Measurements from ENCODE around the gene NFAT5.
"Not testable (repeated sequence)": the region's sequence is repeated elsewhere in the genome, so short reads cannot be mapped to it uniquely, and the experiment has no call there.

The NFAT5 gene

GRCh38 chr16:69727916-69728270 is 162.1 kb downstream of the NFAT5 start:
- no peak for DNase-seq (ENCODE audit: low read depth in 1 of 2, low spot score in 1 of 2)

GRCh38 chr16:69729030-69729429 is 163.3 kb downstream of the NFAT5 start:
- DNase-seq (ENCODE audit: low read depth in 1 of 2, low spot score in 1 of 2) = not testable (repeated sequence)

- DNase-seq (ENCODE audit: low read depth in 1 of 2, low spot score in 1 of 2) = not testable (repeated sequence)
Observed at GRCh38 chr16:69731280-69731679, 165.5 kb downstream of the NFAT5 start.

- DNase-seq (ENCODE audit: low read depth in 1 of 2, low spot score in 1 of 2) = no peak
Observed at GRCh38 chr16:69732101-69732500, 166.3 kb downstream of the NFAT5 start.

- no peak for DNase-seq (ENCODE audit: low read depth in 1 of 2, low spot score in 1 of 2)
Observed at GRCh38 chr16:69741519-69741918, 175.8 kb downstream of the NFAT5 start.

- no peak for DNase-seq (ENCODE audit: low read depth in 1 of 2, low spot score in 1 of 2)
Observed at GRCh38 chr16:69741951-69742904, 176.5 kb downstream of the NFAT5 start.

GRCh38 chr16:69744363-69745231 is 178.8 kb downstream of the NFAT5 start:
- no peak for DNase-seq (ENCODE audit: low read depth in 1 of 2, low spot score in 1 of 2)

GRCh38 chr16:69745232-69745612 is 179.5 kb downstream of the NFAT5 start:
- DNase-seq (ENCODE audit: low read depth in 1 of 2, low spot score in 1 of 2) = no peak

GRCh38 chr16:69745959-69746358 is 180.2 kb downstream of the NFAT5 start:
- DNase-seq (ENCODE audit: low read depth in 1 of 2, low spot score in 1 of 2) = no peak

- no peak for DNase-seq (ENCODE audit: low read depth in 1 of 2, low spot score in 1 of 2)
Observed at GRCh38 chr16:69747115-69747514, 181.3 kb downstream of the NFAT5 start.

- DNase-seq (ENCODE audit: low read depth in 1 of 2, low spot score in 1 of 2) = no peak
Observed at GRCh38 chr16:69748694-69749345, 183.1 kb downstream of the NFAT5 start.

GRCh38 chr16:69754143-69754468 is 188.3 kb downstream of the NFAT5 start:
- no peak for DNase-seq (ENCODE audit: low read depth in 1 of 2, low spot score in 1 of 2)

Measured in activated CD4-positive, alpha-beta T cell treated with anti-CD3 and anti-CD28 coated beads, Interleukin-2, amount 50 U/mL, for 24 hours (primary cell).